Kidney glomerular epithelial cell (primary cell): ENCODE results near the gene LIME1.
"Not testable (repeated sequence)": the region's sequence is repeated elsewhere in the genome, so short reads cannot be mapped to it uniquely, and the experiment has no call there.

Experiments
- DNase-seq: peaks from one replicate; lab custom pipeline; 2025; lab: John Stamatoyannopoulos, UW

Gene LIME1

GRCh38 chr20:63708301-63709148, 27.9 kb upstream of the LIME1 start:
- no peak for DNase-seq

GRCh38 chr20:63709149-63709527, 27.3 kb upstream of the LIME1 start:
- DNase-seq = no peak

GRCh38 chr20:63711085-63711645, 25.3 kb upstream of the LIME1 start:
- no peak for DNase-seq

GRCh38 chr20:63712191-63712590, 24.3 kb upstream of the LIME1 start:
- DNase-seq = no peak

- no peak for DNase-seq
These were observed 21.6 kb upstream of the LIME1 start for GRCh38 chr20:63714858-63715257.

- DNase-seq = no peak
These were observed 17.5 kb upstream of the LIME1 start for GRCh38 chr20:63718996-63719395.

GRCh38 chr20:63722967-63723622, 13.4 kb upstream of the LIME1 start:
- not testable (repeated sequence) for DNase-seq

- not testable (repeated sequence) for DNase-seq
These were observed 6.2 kb upstream of the LIME1 start for GRCh38 chr20:63730189-63730733.

- no peak for DNase-seq
These were observed 5.1 kb upstream of the LIME1 start for GRCh38 chr20:63731410-63731809.

GRCh38 chr20:63732118-63733095, 4.1 kb upstream of the LIME1 start:
- no peak for DNase-seq

GRCh38 chr20:63733117-63733516, 3.3 kb upstream of the LIME1 start:
- no peak for DNase-seq

GRCh38 chr20:63733579-63734081, 2.8 kb upstream of the LIME1 start:
- no peak for DNase-seq

GRCh38 chr20:63734111-63734945, 2.1 kb upstream of the LIME1 start:
- no peak for DNase-seq

- DNase-seq = no peak
These were observed 1.3 kb upstream of the LIME1 start for GRCh38 chr20:63734946-63735858.

GRCh38 chr20:63736893-63737694, 630 bp downstream of the LIME1 start:
- DNase-seq = no peak

GRCh38 chr20:63737695-63737944, 1.2 kb downstream of the LIME1 start:
- DNase-seq = no peak

- no peak for DNase-seq
These were observed 1.7 kb downstream of the LIME1 start for GRCh38 chr20:63737945-63738686.

GRCh38 chr20:63738687-63739129, 2.2 kb downstream of the LIME1 start:
- DNase-seq = no peak
